ENCODE measurements around the gene NDUFB2. TPM values are rescaled to one million over a fixed set of nuclear protein-coding genes. Genes with fewer than 3 reads are reported as not detected.

NDUFB2 gene
- total and polyA plus RNA-seq, 2 donors (not counting 3 experiments of a cell fraction or from before 2014, with no cell fraction given) = 197 to 1,075 TPM

DNA sequence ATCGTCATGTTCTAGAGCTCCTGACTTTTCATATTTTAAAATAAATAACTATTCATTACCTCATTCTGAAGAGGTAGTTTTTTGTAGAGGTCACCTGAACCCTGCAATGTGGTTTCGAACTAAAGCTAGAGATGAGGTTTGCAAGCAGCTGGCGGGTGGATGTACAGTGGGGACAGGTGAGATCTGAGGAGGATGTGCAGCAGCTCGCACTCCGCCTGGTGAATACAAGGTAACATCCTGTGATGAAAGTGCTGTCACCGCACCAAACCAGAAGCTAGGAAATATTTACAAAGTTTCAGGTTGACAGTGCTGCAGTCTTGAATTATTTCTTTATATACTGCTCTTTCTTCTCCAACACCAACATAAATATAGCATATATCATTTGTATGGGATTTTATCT, 26.5 kb downstream of the NDUFB2 start:
- Histone ChIP-seq H3K79me2 (ENCODE audit: control insufficient read depth, insufficient read depth, low read length) (no peaks in the 10 kb centered on the region), H3K9me3 (replicated peaks; ENCODE audit: control insufficient read depth, insufficient read depth, low read length) (no peaks in the 10 kb centered on the region), H3K9me1 (replicated peaks; ENCODE audit: control insufficient read depth, extremely low read depth, insufficient read depth, low read length) (no peaks in the 10 kb centered on the region), H3K27me3 (ENCODE audit: control insufficient read depth in 2 of 2, insufficient read depth in 2 of 2, low read length in 2 of 2) (no peaks in the 10 kb centered on the region), H2AFZ (ENCODE audit: low read depth, low read length) (no peak overlapping the region), H3K36me3 (ENCODE audit: control insufficient read depth in 2 of 2, extremely low read depth in 1 of 2, insufficient read depth in 2 of 2, low read length in 2 of 2) (no peaks in the 10 kb centered on the region), H3K4me1 (ENCODE audit: control insufficient read depth, extremely low read depth, insufficient read depth, low read length) (peaks cover 8% of the 10 kb centered on the region), H4K20me1 (replicated peaks; ENCODE audit: control insufficient read depth, extremely low read depth, insufficient read depth, low read length) (no peaks in the 10 kb centered on the region), H3K4me3 (replicated peaks in 1 of 3; ENCODE audit: insufficient read depth in 1 of 3, low read depth in 1 of 3, low read length in 3 of 3) (no peak overlapping the region), H3K4me2 (ENCODE audit: insufficient read depth, low read length) (no peak overlapping the region), H3K27ac (ENCODE audit: insufficient read depth, low read depth, low read length) (no peak overlapping the region), H3K9ac (replicated peaks; ENCODE audit: extremely low read depth, insufficient read depth, low read length) (no peak overlapping the region)
- intact Hi-C loops (cut with micrococcal nuclease) (no loop called here), dilution Hi-C loops (cut with MboI; ENCODE audit: extremely low pct_ligation_motif_present, low sequenced_read_pairs) (no loop called here)
- TF ChIP-seq FOS (IDR thresholded peaks at IDR 0.05; ENCODE audit: borderline replicate concordance, insufficient read depth, low read length) = no peak
- no peak for TF ChIP-seq JUN (IDR thresholded peaks at IDR 0.05; ENCODE audit: borderline replicate concordance, insufficient read depth, insufficient read length, low read depth)
- no peak for TF ChIP-seq EZH2 (IDR thresholded peaks at IDR 0.05; ENCODE audit: borderline replicate concordance, low read depth, low read length, severe bottlenecking)
- TF ChIP-seq POLR2A (IDR thresholded peaks at IDR 0.05; ENCODE audit: low read depth, low read length) = no peak
- TF ChIP-seq, protein P1, sequence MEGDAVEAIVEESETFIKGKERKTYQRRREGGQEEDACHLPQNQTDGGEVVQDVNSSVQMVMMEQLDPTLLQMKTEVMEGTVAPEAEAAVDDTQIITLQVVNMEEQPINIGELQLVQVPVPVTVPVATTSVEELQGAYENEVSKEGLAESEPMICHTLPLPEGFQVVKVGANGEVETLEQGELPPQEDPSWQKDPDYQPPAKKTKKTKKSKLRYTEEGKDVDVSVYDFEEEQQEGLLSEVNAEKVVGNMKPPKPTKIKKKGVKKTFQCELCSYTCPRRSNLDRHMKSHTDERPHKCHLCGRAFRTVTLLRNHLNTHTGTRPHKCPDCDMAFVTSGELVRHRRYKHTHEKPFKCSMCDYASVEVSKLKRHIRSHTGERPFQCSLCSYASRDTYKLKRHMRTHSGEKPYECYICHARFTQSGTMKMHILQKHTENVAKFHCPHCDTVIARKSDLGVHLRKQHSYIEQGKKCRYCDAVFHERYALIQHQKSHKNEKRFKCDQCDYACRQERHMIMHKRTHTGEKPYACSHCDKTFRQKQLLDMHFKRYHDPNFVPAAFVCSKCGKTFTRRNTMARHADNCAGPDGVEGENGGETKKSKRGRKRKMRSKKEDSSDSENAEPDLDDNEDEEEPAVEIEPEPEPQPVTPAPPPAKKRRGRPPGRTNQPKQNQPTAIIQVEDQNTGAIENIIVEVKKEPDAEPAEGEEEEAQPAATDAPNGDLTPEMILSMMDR (IDR thresholded peaks at IDR 0.05; ENCODE audit: extremely low read depth in 1 of 2, insufficient read depth in 1 of 2, low read depth in 1 of 2, low read length in 2 of 2) = no peak
- no peak for TF ChIP-seq GATA2 (IDR thresholded peaks at IDR 0.05; ENCODE audit: insufficient read depth, insufficient read length, low read depth, low read length)
- TF ChIP-seq, protein P2, sequence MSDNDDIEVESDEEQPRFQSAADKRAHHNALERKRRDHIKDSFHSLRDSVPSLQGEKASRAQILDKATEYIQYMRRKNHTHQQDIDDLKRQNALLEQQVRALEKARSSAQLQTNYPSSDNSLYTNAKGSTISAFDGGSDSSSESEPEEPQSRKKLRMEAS (IDR thresholded peaks at IDR 0.05; ENCODE audit: insufficient read depth, insufficient read length) = no peak
- no peak for TF ChIP-seq POLR2AphosphoS5 (IDR thresholded peaks at IDR 0.05; ENCODE audit: insufficient read depth, low read depth, low read length)
- TF ChIP-seq MYC (IDR thresholded peaks at IDR 0.05; ENCODE audit: low read depth, low read length) = no peak
- DNase-seq (ENCODE audit: low read depth, low spot score) (no peak), FAIRE-seq (no peak)
- ChIA-PET CTCF (interaction anchor here (2.0 kb wide), 1 partner anchor 810 kb away, joined by 8 read pairs; no protein-coding TSS in a partner anchor), POLR2A (no interaction called here)
- BruUV-seq (replicated peaks) = no TSS peak
